Suppressor macrophage treated with lipopolysaccharide for 1 hour (primary cell): ENCODE results near the gene DIP2C.

Source experiments
- DNase-seq, 3 donors: peaks; one replicate each; pipeline ENCODE4 v3.0.0-alpha.2; 2020 to 2022

Gene DIP2C

GRCh38 chr10:623477-624311 lies 65.8 kb downstream of the DIP2C start:
- DNase-seq, result no peak

GRCh38 chr10:623014-623413 lies 66.5 kb downstream of the DIP2C start:
- no peak for DNase-seq

- no peak for DNase-seq
These were observed 67.3 kb downstream of the DIP2C start for GRCh38 chr10:621981-622740.

GRCh38 chr10:621513-621912 lies 68.0 kb downstream of the DIP2C start:
- DNase-seq, result no peak

- DNase-seq, result no peak
These were observed 68.5 kb downstream of the DIP2C start for GRCh38 chr10:620971-621370.

GRCh38 chr10:620417-620816 lies 69.1 kb downstream of the DIP2C start:
- peak in 1 of 3 donors; percentile 26 for DNase-seq

- DNase-seq, result no peak
These were observed 69.8 kb downstream of the DIP2C start for GRCh38 chr10:619710-620109.

GRCh38 chr10:618229-618989 lies 71.1 kb downstream of the DIP2C start:
- no peak for DNase-seq

- no peak for DNase-seq
These were observed 72.0 kb downstream of the DIP2C start for GRCh38 chr10:617471-617870.

- no peak for DNase-seq
These were observed 73.8 kb downstream of the DIP2C start for GRCh38 chr10:615583-616152.

GRCh38 chr10:614790-615582 lies 74.5 kb downstream of the DIP2C start:
- DNase-seq, result no peak

- DNase-seq, result no peak
These were observed 75.2 kb downstream of the DIP2C start for GRCh38 chr10:614139-614711.

- DNase-seq, result no peak
These were observed 76.0 kb downstream of the DIP2C start for GRCh38 chr10:613271-614138.

GRCh38 chr10:612696-613095 lies 76.8 kb downstream of the DIP2C start:
- no peak for DNase-seq

- peak in 1 of 3 donors; percentile 16 for DNase-seq
These were observed 78.7 kb downstream of the DIP2C start for GRCh38 chr10:610642-611305.

- no peak for DNase-seq
These were observed 79.5 kb downstream of the DIP2C start for GRCh38 chr10:609868-610545.

- DNase-seq, result no peak
These were observed 80.2 kb downstream of the DIP2C start for GRCh38 chr10:609262-609658.

GRCh38 chr10:608331-609261 lies 80.9 kb downstream of the DIP2C start:
- DNase-seq, result no peak
